Loucy (cell line): ENCODE measurements around the gene GGCX.

ENCODE experiments used
- EZH2phosphoT487 ChIP-seq: fragments of 200-600 bp; IDR thresholded peaks from 2 replicates; pipeline ENCODE4 v1.6.1; 2018; ENCODE audit warnings: antibody characterized with exemption, mild to moderate bottlenecking, moderate library complexity, borderline replicate concordance
- TF ChIP-seq, protein P1 (sequence below): fragments of 200-600 bp; sonication (generic); conservative IDR thresholded peaks from 2 replicates; pipeline ENCODE4 v1.5.1; 2014; ENCODE audit warnings: mild to moderate bottlenecking, antibody characterized with exemption, low read length

DNA sequence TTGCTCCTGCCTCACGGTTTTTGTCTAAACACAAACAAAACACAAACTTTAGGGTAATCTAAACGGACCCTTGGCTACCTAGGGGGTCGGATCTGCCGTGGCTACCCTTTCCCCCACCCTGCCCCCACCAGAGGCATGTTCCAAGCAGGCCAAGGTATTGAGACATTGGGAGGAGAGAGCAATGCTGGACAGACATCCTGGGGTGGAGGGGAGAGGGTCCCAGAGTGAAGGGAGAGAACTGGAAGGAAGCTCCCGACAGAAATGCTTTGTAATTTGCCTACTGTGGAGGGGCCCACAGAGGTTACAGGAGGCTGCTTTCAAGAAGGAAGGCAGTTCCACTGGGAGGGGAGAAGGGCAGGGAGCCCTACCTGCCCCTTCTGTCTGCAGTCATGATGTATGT lies 36.3 kb downstream of the GGCX start:
- TF ChIP-seq, protein P1, sequence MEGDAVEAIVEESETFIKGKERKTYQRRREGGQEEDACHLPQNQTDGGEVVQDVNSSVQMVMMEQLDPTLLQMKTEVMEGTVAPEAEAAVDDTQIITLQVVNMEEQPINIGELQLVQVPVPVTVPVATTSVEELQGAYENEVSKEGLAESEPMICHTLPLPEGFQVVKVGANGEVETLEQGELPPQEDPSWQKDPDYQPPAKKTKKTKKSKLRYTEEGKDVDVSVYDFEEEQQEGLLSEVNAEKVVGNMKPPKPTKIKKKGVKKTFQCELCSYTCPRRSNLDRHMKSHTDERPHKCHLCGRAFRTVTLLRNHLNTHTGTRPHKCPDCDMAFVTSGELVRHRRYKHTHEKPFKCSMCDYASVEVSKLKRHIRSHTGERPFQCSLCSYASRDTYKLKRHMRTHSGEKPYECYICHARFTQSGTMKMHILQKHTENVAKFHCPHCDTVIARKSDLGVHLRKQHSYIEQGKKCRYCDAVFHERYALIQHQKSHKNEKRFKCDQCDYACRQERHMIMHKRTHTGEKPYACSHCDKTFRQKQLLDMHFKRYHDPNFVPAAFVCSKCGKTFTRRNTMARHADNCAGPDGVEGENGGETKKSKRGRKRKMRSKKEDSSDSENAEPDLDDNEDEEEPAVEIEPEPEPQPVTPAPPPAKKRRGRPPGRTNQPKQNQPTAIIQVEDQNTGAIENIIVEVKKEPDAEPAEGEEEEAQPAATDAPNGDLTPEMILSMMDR, result no peak
- no peak for TF ChIP-seq EZH2phosphoT487
